Testis (tissue), 3 donors: ENCODE data around the gene SLC7A6OS. TPM values are rescaled to one million over a fixed set of nuclear protein-coding genes. Genes with fewer than 3 reads are reported as not detected.

Source experiments
- DNase-seq: peaks from one replicate; pipeline ENCODE4 v3.0.0-alpha.2; 2019
- H3K27ac ChIP-seq, 2 donors: fragments of 200-600 bp; sonication (generic); one replicate each; pipeline ENCODE4 v1.5.1; 2019
- H3K27me3 ChIP-seq: fragments of 200-600 bp; sonication (generic); one replicate; pipeline ENCODE4 v1.5.1; 2019
- H3K36me3 ChIP-seq: fragments of 200-600 bp; sonication (generic); one replicate; pipeline ENCODE4 v1.5.1; 2017; ENCODE audit warnings: low read depth; ENCODE audit errors: missing control alignments
- H3K4me1 ChIP-seq: fragments of 200-600 bp; sonication (generic); one replicate; pipeline ENCODE4 v1.5.1; 2019
- H3K4me3 ChIP-seq, 2 donors: fragments of 200-600 bp; sonication (generic); one replicate each; pipeline ENCODE4 v1.5.1; 2017 to 2019
- H3K9me3 ChIP-seq: fragments of 200-600 bp; sonication (generic); one replicate; pipeline ENCODE4 v1.5.1; 2017
- CTCF ChIP-seq, 3 experiments: fragments of 450-650 bp in 2 of 3; fragments of 200-600 bp in 1 of 3; sonication (generic) in 1 of 3; IDR thresholded peaks; one replicate each; pipeline ENCODE4 v1.5.1; 2016 to 2019; ENCODE audit warnings: antibody characterized with exemption in 3 of 3, mild to moderate bottlenecking in 2 of 3, moderate library complexity in 1 of 3
- POLR2A ChIP-seq: fragments of 450-650 bp; IDR thresholded peaks from one replicate; pipeline ENCODE4 v1.6.1; 2017; ENCODE audit warnings: antibody characterized with exemption, mild to moderate bottlenecking, moderate library complexity
- WGBS, 2 donors: methylation state at CpG; one replicate each; pipeline ENCODE4 v1.1.5; 2018; 5-methylcytosine and 5-hydroxymethylcytosine counted together
- intact Hi-C: fragments of 100-400 bp; cut with DNase I; formaldehyde crosslinking; loops from one replicate; pipeline ENCODE4 v1.15.1; 2023; ENCODE audit warnings: low total_unique reads
- polyA plus RNA-seq: library from polyadenylated mRNA; stranded (reverse); fragments of 350-450 nt; fragmentation: Illumina TruSeq; extraction: RNeasy Lipid Tissue Mini Kit (QIAGEN cat#74804); gene quantifications from one replicate; pipeline ENCODE4 v1.2.3, GENCODE V29; 2014; ENCODE audit warnings: low read depth, low replicate concordance; ENCODE audit not compliant: insufficient read depth
- total RNA-seq, 2 donors: library from RNA; depleted of rRNA; stranded (reverse); fragments of >200 nt; gene quantifications; one replicate each; pipeline ENCODE4 v1.2.3, GENCODE V29; 2016

Gene SLC7A6OS
- total and polyA plus RNA-seq, 3 donors from 2014 or later = 14.7 to 25.8 (median 24.3) TPM

GRCh38 chr16:68279726-68280558 is 30.8 kb downstream of the SLC7A6OS start:
- Histone ChIP-seq H3K9me3 (no peaks in the 10 kb centered on the region), H3K4me3 (no peak overlapping the region), H3K36me3 (no peaks in the 10 kb centered on the region), H3K4me1 (peaks cover 49% of the 10 kb centered on the region), H3K27me3 (no peaks in the 10 kb centered on the region), H3K27ac (no peak overlapping the region)
- WGBS, 2 donors = 91 to 96% methylated on average over 13 of the region's 13 CpGs
- intact Hi-C loops = no loop called here
- DNase-seq = no peak
- TF ChIP-seq CTCF (IDR thresholded peaks at IDR 0.05) (no peak), POLR2A (no peak)

GRCh38 chr16:68276223-68276622 is 34.5 kb downstream of the SLC7A6OS start:
- Histone ChIP-seq H3K4me1 (peaks cover 30% of the 10 kb centered on the region), H3K27me3 (no peaks in the 10 kb centered on the region), H3K9me3 (no peaks in the 10 kb centered on the region), H3K4me3 (no peak overlapping the region), H3K27ac (peak overlapping the region in 1 of 2 donors; percentile 14), H3K36me3 (no peaks in the 10 kb centered on the region)
- intact Hi-C loops = no loop called here
- TF ChIP-seq POLR2A = no peak
- no peak for TF ChIP-seq CTCF (IDR thresholded peaks at IDR 0.05)
- no peak for DNase-seq
- 48 to 56% methylated on average over 3 of the region's 3 CpGs for WGBS, 2 donors

- no peak for DNase-seq
- TF ChIP-seq POLR2A (no peak), CTCF (IDR thresholded peaks at IDR 0.05) (no peak)
- no peak overlapping the region for H3K4me3 ChIP-seq
- 66 to 68% methylated on average over 4 of the region's 4 CpGs for WGBS, 2 donors
- H3K36me3 ChIP-seq = no peaks in the 10 kb centered on the region
- H3K27ac ChIP-seq = peak overlapping the region in 1 of 2 donors; percentile 14
- no peaks in the 10 kb centered on the region for H3K27me3 ChIP-seq
- intact Hi-C loops = no loop called here
- peaks cover 35% of the 10 kb centered on the region for H3K4me1 ChIP-seq
- no peaks in the 10 kb centered on the region for H3K9me3 ChIP-seq
Observed at GRCh38 chr16:68275611-68276191, 35.0 kb downstream of the SLC7A6OS start.

GRCh38 chr16:68274441-68274840 is 36.3 kb downstream of the SLC7A6OS start:
- H3K27ac ChIP-seq = no peak overlapping the region

More at GRCh38 chr16:68274441-68274840, 36.3 kb downstream of the SLC7A6OS start:
- Histone ChIP-seq H3K4me1 (peaks cover 41% of the 10 kb centered on the region), H3K9me3 (no peaks in the 10 kb centered on the region), H3K27me3 (no peaks in the 10 kb centered on the region), H3K36me3 (no peaks in the 10 kb centered on the region), H3K4me3 (no peak overlapping the region)
- 90% methylated on average over 1 to 4 of the region's 4 CpGs for WGBS, 2 donors
- intact Hi-C loops = no loop called here
- no peak for DNase-seq
- TF ChIP-seq POLR2A (no peak), CTCF (IDR thresholded peaks at IDR 0.05) (no peak)
